Astrocyte (in vitro differentiated cells and primary cell): ENCODE measurements around the gene C17orf67. TPM values are rescaled to one million over a fixed set of nuclear protein-coding genes. Genes with fewer than 3 reads are reported as not detected.

Experiments used
- DNase-seq: peaks from one replicate; pipeline ENCODE4 v3.0.0-alpha.2; 2010; ENCODE audit warnings: low read depth
- FAIRE-seq: peaks from 2 replicates; lab custom pipeline; 2011; peaks lifted over from hg19 to GRCh38; lab: Jason Lieb, UNC
- H2AFZ ChIP-seq: 2 replicates; pipeline ENCODE4 v1.6.0; 2012; ENCODE audit warnings: low read depth, low read length, inconsistent platforms
- H3K27ac ChIP-seq: 2 replicates; pipeline ENCODE4 v1.5.1; 2011; ENCODE audit warnings: low read depth, low read length, inconsistent platforms
- H3K27me3 ChIP-seq: 2 replicates; pipeline ENCODE4 v1.6.0; 2011; ENCODE audit warnings: low read length, inconsistent platforms; ENCODE audit not compliant: insufficient read depth
- H3K36me3 ChIP-seq: 2 replicates; pipeline ENCODE4 v1.5.1; 2011; ENCODE audit warnings: low read length, inconsistent platforms; ENCODE audit not compliant: insufficient read depth
- H3K4me1 ChIP-seq: 2 replicates; pipeline ENCODE4 v1.5.1; 2011; ENCODE audit warnings: low read length, inconsistent platforms; ENCODE audit not compliant: insufficient read depth
- H3K4me2 ChIP-seq: 2 replicates; pipeline ENCODE4 v1.6.0; 2012; ENCODE audit warnings: low read length, inconsistent platforms
- H3K4me3 ChIP-seq: 2 replicates; pipeline ENCODE4 v1.5.1; 2011; ENCODE audit warnings: low read depth, mild to moderate bottlenecking, low read length, inconsistent platforms; ENCODE audit not compliant: insufficient read depth
- H3K79me2 ChIP-seq: 2 replicates; pipeline ENCODE4 v1.6.0; 2012; ENCODE audit warnings: mild to moderate bottlenecking, low read length, inconsistent platforms; ENCODE audit not compliant: insufficient read depth
- H3K9ac ChIP-seq: 2 replicates; pipeline ENCODE4 v1.6.0; 2012; ENCODE audit warnings: mild to moderate bottlenecking, low read length, inconsistent platforms
- H3K9me3 ChIP-seq: 2 replicates; pipeline ENCODE4 v1.5.1; 2012; ENCODE audit warnings: low read depth, mild to moderate bottlenecking, low read length, inconsistent platforms; ENCODE audit not compliant: insufficient read depth
- H4K20me1 ChIP-seq: 2 replicates; pipeline ENCODE4 v1.6.0; 2012; ENCODE audit warnings: low read length, inconsistent platforms; ENCODE audit not compliant: insufficient read depth
- H3K27ac Mint-ChIP-seq: one replicate; pipeline ENCODE4 v1.8.0; 2021; ENCODE audit warnings: mild to moderate bottlenecking, mixed read lengths; ENCODE audit not compliant: unreplicated experiment
- H3K27me3 Mint-ChIP-seq: one replicate; pipeline ENCODE4 v1.8.0; 2021; ENCODE audit warnings: low read depth, mixed read lengths; ENCODE audit not compliant: unreplicated experiment
- H3K36me3 Mint-ChIP-seq: one replicate; pipeline ENCODE4 v1.8.0; 2021; ENCODE audit warnings: low read depth, mixed read lengths; ENCODE audit not compliant: unreplicated experiment
- H3K4me1 Mint-ChIP-seq: one replicate; pipeline ENCODE4 v1.8.0; 2021; ENCODE audit warnings: low read depth, mixed read lengths; ENCODE audit not compliant: unreplicated experiment
- H3K4me3 Mint-ChIP-seq: one replicate; pipeline ENCODE4 v1.8.0; 2021; ENCODE audit warnings: mild to moderate bottlenecking, moderate library complexity, mixed read lengths; ENCODE audit not compliant: unreplicated experiment
- H3K9me3 Mint-ChIP-seq: one replicate; pipeline ENCODE4 v1.8.0; 2021; ENCODE audit warnings: mild to moderate bottlenecking, mixed read lengths; ENCODE audit not compliant: unreplicated experiment
- EZH2 ChIP-seq: IDR thresholded peaks from 2 replicates; pipeline ENCODE4 v1.6.1; 2012; ENCODE audit warnings: mild to moderate bottlenecking, low read length, inconsistent platforms; ENCODE audit not compliant: insufficient read depth
- total RNA-seq: library from RNA; stranded (reverse); gene quantifications from 2 replicates; pipeline ENCODE4 v1.2.1, GENCODE V29; 2021
- TF ChIP-seq, protein P1 (sequence below): IDR thresholded peaks from 2 replicates; pipeline ENCODE4 v1.5.1; 2011; ENCODE audit warnings: low read depth, mild to moderate bottlenecking, inconsistent platforms, low read length, moderate library complexity; ENCODE audit not compliant: insufficient read depth

The C17orf67 gene
- total RNA-seq, 1 donor from 2014 or later = 2.8 TPM

GRCh38 chr17:56833057-56833808, 487 bp downstream of the C17orf67 start:
- Mint-ChIP-seq H3K9me3 (no peaks in the 10 kb centered on the region), H3K27me3 (no peaks in the 10 kb centered on the region), H3K4me1 (peaks cover 10% of the 10 kb centered on the region), H3K27ac (peak overlapping the region; percentile 35), H3K4me3 (peak overlapping the region; percentile 90), H3K36me3 (peaks cover 6% of the 10 kb centered on the region)
- no peaks in the 10 kb centered on the region for H3K27me3 ChIP-seq
- H3K4me3 ChIP-seq = peak overlapping the region; percentile 74
- H3K79me2 ChIP-seq = peaks cover 13% of the 10 kb centered on the region
- peak overlapping the region; percentile 69 for H3K9ac ChIP-seq
- H2AFZ ChIP-seq = peak overlapping the region; percentile 84
- no peak for FAIRE-seq
- H3K4me1 ChIP-seq = no peaks in the 10 kb centered on the region
- DNase-seq = peak; percentile 39
- peaks cover 19% of the 10 kb centered on the region for H4K20me1 ChIP-seq
- peak overlapping the region; percentile 60 for H3K27ac ChIP-seq
- no peaks in the 10 kb centered on the region for H3K36me3 ChIP-seq
- H3K9me3 ChIP-seq = no peaks in the 10 kb centered on the region
- peak overlapping the region; percentile 90 for H3K4me2 ChIP-seq
- TF ChIP-seq EZH2 = no peak
- TF ChIP-seq, protein P1, sequence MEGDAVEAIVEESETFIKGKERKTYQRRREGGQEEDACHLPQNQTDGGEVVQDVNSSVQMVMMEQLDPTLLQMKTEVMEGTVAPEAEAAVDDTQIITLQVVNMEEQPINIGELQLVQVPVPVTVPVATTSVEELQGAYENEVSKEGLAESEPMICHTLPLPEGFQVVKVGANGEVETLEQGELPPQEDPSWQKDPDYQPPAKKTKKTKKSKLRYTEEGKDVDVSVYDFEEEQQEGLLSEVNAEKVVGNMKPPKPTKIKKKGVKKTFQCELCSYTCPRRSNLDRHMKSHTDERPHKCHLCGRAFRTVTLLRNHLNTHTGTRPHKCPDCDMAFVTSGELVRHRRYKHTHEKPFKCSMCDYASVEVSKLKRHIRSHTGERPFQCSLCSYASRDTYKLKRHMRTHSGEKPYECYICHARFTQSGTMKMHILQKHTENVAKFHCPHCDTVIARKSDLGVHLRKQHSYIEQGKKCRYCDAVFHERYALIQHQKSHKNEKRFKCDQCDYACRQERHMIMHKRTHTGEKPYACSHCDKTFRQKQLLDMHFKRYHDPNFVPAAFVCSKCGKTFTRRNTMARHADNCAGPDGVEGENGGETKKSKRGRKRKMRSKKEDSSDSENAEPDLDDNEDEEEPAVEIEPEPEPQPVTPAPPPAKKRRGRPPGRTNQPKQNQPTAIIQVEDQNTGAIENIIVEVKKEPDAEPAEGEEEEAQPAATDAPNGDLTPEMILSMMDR = no peak

DNA sequence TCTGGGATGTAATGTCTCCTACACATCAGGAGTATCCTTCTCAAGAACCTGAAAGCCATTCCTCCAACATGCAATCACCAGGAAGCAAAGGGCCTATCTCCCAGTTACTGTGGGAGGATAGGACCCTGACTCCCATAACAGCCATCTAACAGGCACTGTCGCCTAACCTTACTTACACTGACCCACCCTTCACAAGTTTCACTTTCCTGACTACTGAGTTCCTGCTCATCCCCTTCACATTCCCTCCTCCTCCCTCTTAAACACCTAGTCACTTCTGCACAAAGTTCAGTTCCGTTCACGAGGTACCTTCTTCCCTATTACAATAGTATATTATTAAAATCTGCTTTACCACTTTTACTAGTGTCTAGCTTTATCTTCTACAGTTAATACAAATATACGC, 1.3 kb downstream of the C17orf67 start:
- Histone ChIP-seq H3K79me2 (peaks cover 13% of the 10 kb centered on the region), H3K36me3 (no peaks in the 10 kb centered on the region), H3K9ac (no peak overlapping the region), H3K9me3 (no peaks in the 10 kb centered on the region), H2AFZ (no peak overlapping the region), H3K4me3 (peak overlapping the region; percentile 74), H4K20me1 (peaks cover 19% of the 10 kb centered on the region), H3K27me3 (no peaks in the 10 kb centered on the region), H3K27ac (no peak overlapping the region), H3K4me2 (peak overlapping the region; percentile 90), H3K4me1 (no peaks in the 10 kb centered on the region)
- Mint-ChIP-seq H3K9me3 (no peaks in the 10 kb centered on the region), H3K27ac (peak overlapping the region; percentile 63), H3K4me3 (peak overlapping the region; percentile 90), H3K27me3 (no peaks in the 10 kb centered on the region), H3K36me3 (peaks cover 6% of the 10 kb centered on the region), H3K4me1 (peaks cover 10% of the 10 kb centered on the region)
- TF ChIP-seq, protein P1 = no peak
- no peak for TF ChIP-seq EZH2
- DNase-seq (no peak), FAIRE-seq (no peak)
